Brain microvascular endothelial cell (primary cell): ENCODE results near the gene MX2.

Experiments used
- DNase-seq: peaks from one replicate; pipeline ENCODE4 v3.0.0-alpha.2; 2020
- H3K27ac ChIP-seq: fragments of 250-450 bp; sonication (Bioruptor Pico); 2 replicates; pipeline ENCODE4 v1.5.1; 2020; ENCODE audit warnings: mild to moderate bottlenecking, moderate library complexity
- H3K27me3 ChIP-seq: fragments of 250-450 bp; sonication (Bioruptor Pico); replicated peaks from 2 replicates; pipeline ENCODE4 v1.5.1; 2020; ENCODE audit warnings: mild to moderate bottlenecking
- H3K36me3 ChIP-seq: fragments of 250-450 bp; sonication (Bioruptor Pico); replicated peaks from 2 replicates; pipeline ENCODE4 v1.5.1; 2020; ENCODE audit warnings: mild to moderate bottlenecking
- H3K4me3 ChIP-seq: 2 replicates; pipeline ENCODE4 v1.5.1; 2011; ENCODE audit warnings: low read depth, mild to moderate bottlenecking, control low read depth, low read length, moderate library complexity
- in situ Hi-C: cut with HindIII; loops from 2 replicates; pipeline ENCODE4 v1.10.0; 2017; ENCODE audit warnings: low sequenced_read_pairs, low pct_ligation_motif_present
- TF ChIP-seq, protein P1 (sequence below): IDR thresholded peaks from 2 replicates; pipeline ENCODE4 v1.5.1; 2011; ENCODE audit warnings: low read depth, mild to moderate bottlenecking, moderate library complexity, low read length, control low read depth, inconsistent platforms; ENCODE audit errors: missing control alignments

Gene MX2

GRCh38 chr21:41374177-41374712, 12.4 kb downstream of the MX2 start:
- no peaks in the 10 kb centered on the region for H3K27me3 ChIP-seq
- TF ChIP-seq, protein P1, sequence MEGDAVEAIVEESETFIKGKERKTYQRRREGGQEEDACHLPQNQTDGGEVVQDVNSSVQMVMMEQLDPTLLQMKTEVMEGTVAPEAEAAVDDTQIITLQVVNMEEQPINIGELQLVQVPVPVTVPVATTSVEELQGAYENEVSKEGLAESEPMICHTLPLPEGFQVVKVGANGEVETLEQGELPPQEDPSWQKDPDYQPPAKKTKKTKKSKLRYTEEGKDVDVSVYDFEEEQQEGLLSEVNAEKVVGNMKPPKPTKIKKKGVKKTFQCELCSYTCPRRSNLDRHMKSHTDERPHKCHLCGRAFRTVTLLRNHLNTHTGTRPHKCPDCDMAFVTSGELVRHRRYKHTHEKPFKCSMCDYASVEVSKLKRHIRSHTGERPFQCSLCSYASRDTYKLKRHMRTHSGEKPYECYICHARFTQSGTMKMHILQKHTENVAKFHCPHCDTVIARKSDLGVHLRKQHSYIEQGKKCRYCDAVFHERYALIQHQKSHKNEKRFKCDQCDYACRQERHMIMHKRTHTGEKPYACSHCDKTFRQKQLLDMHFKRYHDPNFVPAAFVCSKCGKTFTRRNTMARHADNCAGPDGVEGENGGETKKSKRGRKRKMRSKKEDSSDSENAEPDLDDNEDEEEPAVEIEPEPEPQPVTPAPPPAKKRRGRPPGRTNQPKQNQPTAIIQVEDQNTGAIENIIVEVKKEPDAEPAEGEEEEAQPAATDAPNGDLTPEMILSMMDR: no peak
- H3K36me3 ChIP-seq: no peaks in the 10 kb centered on the region
- no peak overlapping the region for H3K27ac ChIP-seq
- no peak overlapping the region for H3K4me3 ChIP-seq
- no peak for DNase-seq
- in situ Hi-C loops: no loop called here

GRCh38 chr21:41374867-41375533, 13.2 kb downstream of the MX2 start:
- in situ Hi-C loops: no loop called here
- DNase-seq: no peak
- Histone ChIP-seq H3K36me3 (no peaks in the 10 kb centered on the region), H3K27me3 (no peaks in the 10 kb centered on the region), H3K4me3 (no peak overlapping the region), H3K27ac (no peak overlapping the region)
- TF ChIP-seq, protein P1: no peak

DNA sequence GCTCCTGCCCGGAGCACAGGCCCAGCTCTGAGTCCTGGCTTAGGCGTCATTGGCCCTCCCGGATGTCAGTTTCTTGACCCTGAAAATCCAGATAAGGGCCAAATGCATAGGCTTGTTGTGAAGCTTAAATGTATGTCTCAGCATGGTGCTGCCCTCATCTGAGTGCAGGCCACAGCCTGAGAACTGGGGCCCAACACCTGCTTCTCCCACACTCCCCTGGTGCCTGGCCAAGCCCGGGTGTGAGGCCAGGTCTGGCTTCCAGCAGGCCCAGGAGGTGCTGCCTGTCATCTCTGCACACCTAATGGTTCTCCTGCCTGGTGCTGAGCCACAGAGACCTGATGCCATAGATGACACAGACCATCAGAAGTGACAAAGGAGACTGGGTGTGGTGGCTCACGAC, 14.0 kb downstream of the MX2 start:
- H3K4me3 ChIP-seq: no peak overlapping the region
- TF ChIP-seq, protein P1: no peak
- DNase-seq: no peak
- no peaks in the 10 kb centered on the region for H3K27me3 ChIP-seq
- no peak overlapping the region for H3K27ac ChIP-seq
- H3K36me3 ChIP-seq: no peaks in the 10 kb centered on the region
- in situ Hi-C loops: no loop called here

DNA sequence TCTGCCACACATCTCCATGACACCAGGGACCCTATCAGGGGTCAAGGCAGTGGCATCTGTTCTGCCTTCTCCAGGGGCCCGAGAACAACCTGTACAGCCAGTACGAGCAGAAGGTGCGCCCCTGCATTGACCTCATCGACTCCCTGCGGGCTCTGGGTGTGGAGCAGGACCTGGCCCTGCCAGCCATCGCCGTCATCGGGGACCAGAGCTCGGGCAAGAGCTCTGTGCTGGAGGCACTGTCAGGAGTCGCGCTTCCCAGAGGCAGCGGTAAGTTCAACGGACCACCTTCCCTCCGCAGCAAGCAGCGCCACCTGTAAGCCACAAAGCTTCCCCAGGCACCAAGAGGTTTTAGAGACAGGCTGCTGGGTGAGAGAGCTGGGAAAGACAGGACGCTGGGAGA, 15.9 kb downstream of the MX2 start:
- Histone ChIP-seq H3K36me3 (no peaks in the 10 kb centered on the region), H3K4me3 (no peak overlapping the region), H3K27ac (no peak overlapping the region), H3K27me3 (no peaks in the 10 kb centered on the region)
- no peak for DNase-seq
- TF ChIP-seq, protein P1: no peak
- in situ Hi-C loops: no loop called here

GRCh38 chr21:41378849-41379248, 17.0 kb downstream of the MX2 start:
- Histone ChIP-seq H3K27ac (no peak overlapping the region), H3K4me3 (no peak overlapping the region), H3K27me3 (no peaks in the 10 kb centered on the region), H3K36me3 (no peaks in the 10 kb centered on the region)
- TF ChIP-seq, protein P1: peak; percentile 5
- in situ Hi-C loops: no loop called here
- DNase-seq: no peak

DNA sequence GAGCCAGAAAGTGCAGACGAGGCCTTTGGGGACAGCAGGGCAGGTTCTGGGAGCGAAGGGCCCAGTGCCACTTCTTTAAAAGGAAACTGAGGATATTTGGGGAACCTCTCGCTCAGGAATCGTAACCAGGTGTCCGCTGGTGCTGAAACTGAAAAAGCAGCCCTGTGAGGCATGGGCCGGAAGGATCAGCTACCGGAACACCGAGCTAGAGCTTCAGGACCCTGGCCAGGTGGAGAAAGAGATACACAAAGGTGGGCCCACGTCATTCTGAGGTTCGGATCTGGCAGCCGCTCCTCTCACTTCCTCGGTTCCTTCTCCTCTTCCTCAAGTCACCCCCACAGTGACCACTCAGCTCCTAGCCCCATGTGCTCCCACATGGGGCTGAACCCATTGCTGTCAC, 18.1 kb downstream of the MX2 start:
- no peak overlapping the region for H3K27ac ChIP-seq
- no peak overlapping the region for H3K4me3 ChIP-seq
- TF ChIP-seq, protein P1: no peak
- no peak for DNase-seq
- H3K36me3 ChIP-seq: no peaks in the 10 kb centered on the region
- in situ Hi-C loops: no loop called here
- no peaks in the 10 kb centered on the region for H3K27me3 ChIP-seq
